ENCODE data around the gene NDST1.

DNA sequence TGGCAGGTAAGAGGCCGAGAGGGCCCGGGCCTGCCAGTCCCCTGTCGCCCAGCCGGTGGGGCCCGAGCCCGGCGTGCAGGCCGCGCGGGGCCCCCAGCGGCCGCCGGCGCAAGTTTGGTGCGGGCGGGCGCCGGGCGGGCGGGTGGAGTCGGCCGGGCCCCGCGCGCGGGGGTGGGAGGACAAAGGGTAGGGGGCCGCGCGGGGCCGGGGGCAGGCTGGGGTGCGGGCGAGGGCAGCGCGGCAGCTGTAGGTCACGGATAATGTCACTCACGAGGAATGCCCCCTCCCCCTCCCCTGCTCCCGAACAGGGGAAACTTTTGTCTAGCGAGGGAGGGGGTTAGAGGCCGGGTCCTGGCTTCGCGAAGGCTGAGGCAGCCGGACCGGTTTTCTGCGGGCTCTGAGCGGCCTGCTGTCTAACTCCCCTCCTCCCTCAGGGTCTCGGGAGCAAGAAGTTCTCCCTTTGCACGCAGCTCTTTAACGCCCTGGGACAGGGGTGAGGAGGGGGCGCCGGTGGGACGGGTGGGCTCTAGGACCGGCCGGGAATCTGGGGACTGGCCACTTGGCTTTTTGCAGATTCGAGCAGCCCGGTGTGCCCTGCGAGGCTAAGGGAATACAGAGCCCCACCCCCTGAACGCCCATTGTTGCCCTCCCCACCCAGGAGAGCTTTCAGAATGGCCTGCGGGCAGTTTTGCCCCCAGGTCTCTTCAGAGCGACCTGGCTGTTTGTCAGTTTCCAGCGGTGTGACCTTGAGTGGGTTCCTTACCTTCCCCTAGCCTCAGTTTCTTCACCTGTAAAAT, 21.3 kb upstream of the NDST1 start:
- TF ChIP-seq, protein P1, sequence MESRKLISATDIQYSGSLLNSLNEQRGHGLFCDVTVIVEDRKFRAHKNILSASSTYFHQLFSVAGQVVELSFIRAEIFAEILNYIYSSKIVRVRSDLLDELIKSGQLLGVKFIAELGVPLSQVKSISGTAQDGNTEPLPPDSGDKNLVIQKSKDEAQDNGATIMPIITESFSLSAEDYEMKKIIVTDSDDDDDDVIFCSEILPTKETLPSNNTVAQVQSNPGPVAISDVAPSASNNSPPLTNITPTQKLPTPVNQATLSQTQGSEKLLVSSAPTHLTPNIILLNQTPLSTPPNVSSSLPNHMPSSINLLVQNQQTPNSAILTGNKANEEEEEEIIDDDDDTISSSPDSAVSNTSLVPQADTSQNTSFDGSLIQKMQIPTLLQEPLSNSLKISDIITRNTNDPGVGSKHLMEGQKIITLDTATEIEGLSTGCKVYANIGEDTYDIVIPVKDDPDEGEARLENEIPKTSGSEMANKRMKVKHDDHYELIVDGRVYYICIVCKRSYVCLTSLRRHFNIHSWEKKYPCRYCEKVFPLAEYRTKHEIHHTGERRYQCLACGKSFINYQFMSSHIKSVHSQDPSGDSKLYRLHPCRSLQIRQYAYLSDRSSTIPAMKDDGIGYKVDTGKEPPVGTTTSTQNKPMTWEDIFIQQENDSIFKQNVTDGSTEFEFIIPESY (IDR thresholded peaks at IDR 0.05), result no peak
- TF ChIP-seq MAX (IDR thresholded peaks at IDR 0.05; ENCODE audit: low read depth, low read length), result no peak
- no peak for TF ChIP-seq EP300 (IDR thresholded peaks at IDR 0.05; ENCODE audit: borderline replicate concordance in 1 of 2, control insufficient read depth in 1 of 2, low read depth in 2 of 2, low read length in 2 of 2)
- no peak for TF ChIP-seq EGR1 (IDR thresholded peaks at IDR 0.05; ENCODE audit: borderline replicate concordance in 1 of 2, low read depth in 2 of 2, low read length in 2 of 2)

Measured in GM12878 (cell line).